ENCODE results near the gene ITPRIP. TPM values are rescaled to one million over a fixed set of nuclear protein-coding genes. Genes with fewer than 3 reads are reported as not detected.

Gene ITPRIP
- total and polyA plus RNA-seq, 8 donors = 16.6 to 29.2 (median 17.9) TPM

GRCh38 chr10:104329735-104330134 is 8.5 kb downstream of the ITPRIP start:
- intact Hi-C loops (cut with DNase I) = no loop called here
- ATAC-seq = no peak

DNA sequence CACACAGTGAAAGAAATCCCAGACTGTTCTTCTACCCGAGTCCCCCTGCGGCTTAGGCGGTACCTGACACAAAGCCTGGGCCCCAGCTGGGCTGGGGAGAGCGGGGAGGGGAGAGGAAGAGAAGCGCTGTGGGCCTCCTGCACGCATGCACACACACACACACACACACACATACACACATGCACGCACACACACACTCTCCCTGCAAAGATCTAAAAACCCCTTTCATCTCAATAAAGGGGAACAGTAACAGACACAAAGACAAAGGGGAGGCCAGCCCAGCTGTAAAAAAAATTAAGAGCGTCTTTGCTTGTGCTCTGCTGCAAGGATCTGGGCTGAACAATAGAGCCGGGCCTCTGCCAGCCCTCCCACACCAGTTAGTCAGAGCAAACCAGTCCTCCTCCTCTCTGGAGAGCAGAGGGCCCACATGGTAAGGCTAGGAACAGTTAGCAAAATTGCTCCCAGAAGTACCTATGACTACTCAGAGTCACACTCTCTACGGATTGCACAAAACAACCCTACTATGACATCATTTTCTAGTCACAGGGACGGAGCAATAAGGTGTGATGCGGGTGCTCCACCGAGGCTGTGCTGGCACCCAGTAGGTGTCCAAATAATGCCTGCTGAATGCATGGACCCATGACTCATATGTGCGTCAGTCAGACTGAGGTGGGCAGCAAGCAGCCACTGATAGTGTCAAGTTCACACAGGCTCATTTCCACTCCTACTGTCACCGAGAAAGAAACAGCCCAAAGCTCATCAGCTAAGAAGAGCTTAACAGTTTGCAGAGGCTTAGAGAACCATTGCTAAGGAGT is 9.2 kb downstream of the ITPRIP start:
- intact Hi-C loops (cut with DNase I) = no loop called here
- Histone ChIP-seq H3K9me3 (no peaks in the 10 kb centered on the region), H3K27me3 (no peaks in the 10 kb centered on the region), H3K4me1 (peaks cover 84 to 100% of the 10 kb centered on the region in 2 donors), H3K4me3 (peak overlapping the region in 1 of 2 donors; percentile 13), H3K36me3 (peaks cover 0 to 3% of the 10 kb centered on the region in 2 donors), H3K27ac (peak overlapping the region; percentile 87 to 100)
- ATAC-seq (peak; percentile 58), DNase-seq (peak; percentile 48 to 81 (median 74))
- TF ChIP-seq, protein P1, sequence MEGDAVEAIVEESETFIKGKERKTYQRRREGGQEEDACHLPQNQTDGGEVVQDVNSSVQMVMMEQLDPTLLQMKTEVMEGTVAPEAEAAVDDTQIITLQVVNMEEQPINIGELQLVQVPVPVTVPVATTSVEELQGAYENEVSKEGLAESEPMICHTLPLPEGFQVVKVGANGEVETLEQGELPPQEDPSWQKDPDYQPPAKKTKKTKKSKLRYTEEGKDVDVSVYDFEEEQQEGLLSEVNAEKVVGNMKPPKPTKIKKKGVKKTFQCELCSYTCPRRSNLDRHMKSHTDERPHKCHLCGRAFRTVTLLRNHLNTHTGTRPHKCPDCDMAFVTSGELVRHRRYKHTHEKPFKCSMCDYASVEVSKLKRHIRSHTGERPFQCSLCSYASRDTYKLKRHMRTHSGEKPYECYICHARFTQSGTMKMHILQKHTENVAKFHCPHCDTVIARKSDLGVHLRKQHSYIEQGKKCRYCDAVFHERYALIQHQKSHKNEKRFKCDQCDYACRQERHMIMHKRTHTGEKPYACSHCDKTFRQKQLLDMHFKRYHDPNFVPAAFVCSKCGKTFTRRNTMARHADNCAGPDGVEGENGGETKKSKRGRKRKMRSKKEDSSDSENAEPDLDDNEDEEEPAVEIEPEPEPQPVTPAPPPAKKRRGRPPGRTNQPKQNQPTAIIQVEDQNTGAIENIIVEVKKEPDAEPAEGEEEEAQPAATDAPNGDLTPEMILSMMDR (IDR thresholded peaks at IDR 0.05) = no peak

More at GRCh38 chr10:104329735-104330134, 8.5 kb downstream of the ITPRIP start:
- peak overlapping the region; percentile 87 to 100 for H3K27ac ChIP-seq
- H3K27me3 ChIP-seq = no peaks in the 10 kb centered on the region
- H3K36me3 ChIP-seq = peaks cover 0 to 9% of the 10 kb centered on the region in 2 donors
- TF ChIP-seq, protein P1 (IDR thresholded peaks at IDR 0.05) = no peak
- peaks cover 78 to 100% of the 10 kb centered on the region in 2 donors for H3K4me1 ChIP-seq
- H3K4me3 ChIP-seq = peak overlapping the region in 1 of 2 donors; percentile 13
- H3K9me3 ChIP-seq = no peaks in the 10 kb centered on the region
- DNase-seq = peak in 1 of 4 donors; percentile 28

DNA sequence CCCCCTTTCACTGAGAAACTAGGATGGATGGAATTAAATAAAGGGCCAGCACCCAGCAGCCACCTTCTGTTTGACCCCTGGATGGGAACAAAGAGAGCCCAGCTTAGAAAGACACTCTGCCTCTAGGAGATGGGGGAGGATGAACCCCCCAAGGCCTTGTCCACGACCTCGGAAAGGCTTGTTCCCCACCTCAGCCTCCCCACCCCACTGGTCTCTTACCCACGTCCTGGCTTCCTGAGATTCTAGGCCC is 9.7 kb downstream of the ITPRIP start:
- no peaks in the 10 kb centered on the region for H3K27me3 ChIP-seq
- no peaks in the 10 kb centered on the region for H3K9me3 ChIP-seq
- peak overlapping the region in 1 of 2 donors; percentile 13 for H3K4me3 ChIP-seq
- DNase-seq = no peak
- H3K4me1 ChIP-seq = peaks cover 89 to 100% of the 10 kb centered on the region in 2 donors
- TF ChIP-seq, protein P1 (IDR thresholded peaks at IDR 0.05) = no peak
- peak overlapping the region; percentile 87 to 100 for H3K27ac ChIP-seq
- intact Hi-C loops (cut with DNase I) = no loop called here
- H3K36me3 ChIP-seq = peaks cover 0 to 3% of the 10 kb centered on the region in 2 donors
- ATAC-seq = no peak

DNA sequence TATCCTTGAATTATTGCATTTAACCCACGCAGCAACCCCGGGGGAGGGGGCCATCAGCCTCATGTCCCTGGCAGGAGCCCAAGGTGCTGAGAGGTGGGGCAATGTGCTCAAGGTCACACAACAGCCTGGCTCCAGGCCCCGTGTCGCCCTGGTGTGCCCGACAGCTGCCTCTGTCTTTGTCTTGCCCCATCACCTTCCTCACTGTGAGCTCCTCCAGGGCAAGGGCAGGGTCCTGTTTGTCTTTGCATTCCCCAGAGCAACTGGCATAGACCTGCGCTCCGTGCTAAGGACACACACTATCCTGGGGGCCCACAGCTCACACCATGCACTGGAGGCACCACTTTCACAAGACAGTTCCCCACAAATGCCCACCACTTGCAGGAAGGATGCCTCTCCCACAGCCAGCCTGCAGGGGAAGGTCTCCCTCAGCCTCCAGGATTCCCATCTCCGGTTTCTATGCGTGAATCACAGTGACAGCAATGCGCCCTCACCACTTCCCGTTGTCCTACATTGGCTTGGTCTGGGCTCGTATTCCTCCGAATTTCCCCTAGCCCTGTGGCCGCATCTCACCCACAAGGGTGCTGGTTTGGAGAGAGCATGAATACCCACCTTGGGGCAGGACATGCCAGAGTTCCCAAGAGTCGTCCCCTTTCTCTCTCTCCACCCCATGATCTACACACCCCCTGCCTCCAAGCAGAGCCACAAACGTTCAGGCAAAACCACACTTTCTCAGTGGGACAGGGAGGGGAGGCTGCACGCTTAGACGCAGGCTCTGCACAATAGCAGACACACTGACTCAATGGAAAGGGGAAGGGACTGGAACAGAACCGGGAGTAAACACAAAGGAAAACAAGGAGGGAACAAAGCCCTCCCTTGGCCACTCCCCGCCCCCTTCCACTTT is 10.3 kb downstream of the ITPRIP start:
- DNase-seq = peak; percentile 49 to 69 (median 64)
- Histone ChIP-seq H3K27ac (peak overlapping the region; percentile 87 to 100), H3K36me3 (no peaks in the 10 kb centered on the region), H3K27me3 (no peaks in the 10 kb centered on the region), H3K4me3 (peak overlapping the region in 1 of 2 donors; percentile 13), H3K9me3 (no peaks in the 10 kb centered on the region), H3K4me1 (peaks cover 95 to 100% of the 10 kb centered on the region in 2 donors)
- TF ChIP-seq, protein P1 (IDR thresholded peaks at IDR 0.05) = no peak
- peak; percentile 3 for ATAC-seq
- intact Hi-C loops (cut with DNase I) = no loop called here

Data from left lung (tissue), 10 donors.